A673 (cell line): ENCODE data around the gene GPR3. TPM values are rescaled to one million over a fixed set of nuclear protein-coding genes. Genes with fewer than 3 reads are reported as not detected.
A peak's percentile ranks its signal among the peaks of the same experiment; 100 is the strongest.

ENCODE experiments used
- Bru-seq: library from RNA; stranded (reverse); fragments of 400-500 nt; gene quantifications from one replicate; lab custom pipeline; 2021; lab: Mats Ljungman, UMichigan
- BruChase-seq, 2 experiments: library from RNA; stranded (reverse); fragments of 400-500 nt; gene quantifications; one replicate each; lab custom pipeline; 2021; lab: Mats Ljungman, UMichigan
- BruUV-seq: library from RNA; stranded (reverse); fragments of 400-500 nt; replicated peaks from 2 replicates; lab custom pipeline; 2021; lab: Mats Ljungman, UMichigan
- CTCF ChIA-PET: fragments of 300-600 bp; sonication (Branson Sonifier 250); formaldehyde crosslinking; loops from one replicate; lab custom pipeline; 2022; ENCODE audit warnings: antibody characterized with exemption; lab: Charles Lee
- POLR2A ChIA-PET: fragments of 300-600 bp; sonication (Branson Sonifier 250); formaldehyde crosslinking; loops from one replicate; lab custom pipeline; 2022; ENCODE audit warnings: antibody characterized with exemption; ENCODE audit not compliant: low non-redundant PET; lab: Charles Lee
- DNase-seq: peaks from one replicate; pipeline ENCODE4 v3.0.0-alpha.2; 2015; ENCODE audit warnings: low spot score
- H3K27ac ChIP-seq: fragments of 200-600 bp; sonication (generic); 2 replicates; pipeline ENCODE4 v1.5.1; 2016; ENCODE audit warnings: mixed run types, low read depth, mild to moderate bottlenecking, mixed read lengths, antibody characterized with exemption, low read length; ENCODE audit not compliant: poor library complexity, severe bottlenecking
- H3K27me3 ChIP-seq: fragments of 200-600 bp; sonication (generic); replicated peaks from 2 replicates; pipeline ENCODE4 v1.6.1; 2017; ENCODE audit warnings: mixed run types, low read depth, mild to moderate bottlenecking, mixed read lengths, antibody characterized with exemption, low read length; ENCODE audit not compliant: insufficient read depth, poor library complexity
- H3K36me3 ChIP-seq: fragments of 200-600 bp; sonication (generic); 2 replicates; pipeline ENCODE4 v1.6.1; 2016; ENCODE audit warnings: mixed run types, mild to moderate bottlenecking, mixed read lengths, antibody characterized with exemption, low read length; ENCODE audit not compliant: insufficient read depth, poor library complexity, severe bottlenecking
- H3K4me1 ChIP-seq: fragments of 200-600 bp; sonication (generic); 2 replicates; pipeline ENCODE4 v1.6.1; 2017; ENCODE audit warnings: mixed run types, mild to moderate bottlenecking, mixed read lengths, antibody characterized with exemption, low read length; ENCODE audit not compliant: insufficient read depth, poor library complexity, severe bottlenecking
- H3K4me3 ChIP-seq: fragments of 200-600 bp; sonication (generic); 2 replicates; pipeline ENCODE4 v1.5.1; 2016; ENCODE audit warnings: low read depth, mixed run types, mild to moderate bottlenecking, mixed read lengths, low read length; ENCODE audit not compliant: poor library complexity, severe bottlenecking
- H3K9me3 ChIP-seq: fragments of 200-600 bp; sonication (generic); 2 replicates; pipeline ENCODE4 v1.6.1; 2016; ENCODE audit warnings: mixed run types, low read depth, mild to moderate bottlenecking, mixed read lengths, antibody characterized with exemption, low read length; ENCODE audit not compliant: poor library complexity, severe bottlenecking
- CTCF ChIP-seq: fragments of 300-800, 200-600 bp; sonication (generic); conservative IDR thresholded peaks from 2 replicates; pipeline ENCODE4 v1.5.1; 2017; ENCODE audit warnings: low read depth, mild to moderate bottlenecking, antibody characterized with exemption, low read length, moderate library complexity, mixed read lengths
- EZH2 ChIP-seq: fragments of 200-600 bp; sonication (generic); IDR thresholded peaks from 2 replicates; pipeline ENCODE4 v1.6.1; 2017; ENCODE audit warnings: borderline replicate concordance, low read depth, mild to moderate bottlenecking, mixed read lengths, antibody characterized with exemption, low read length; ENCODE audit not compliant: poor library complexity, severe bottlenecking
- intact Hi-C: fragments of 100-400 bp; cut with micrococcal nuclease; formaldehyde crosslinking; loops from one replicate; pipeline ENCODE4 v1.10.0; 2022; ENCODE audit not compliant: unreplicated experiment
- long read RNA-seq: library from polyadenylated mRNA; stranded (forward); transcript quantifications from one replicate; pipeline ENCODE4 v2.0.0, GENCODE V29; 2022
- total RNA-seq: library from RNA; stranded (reverse); gene quantifications from 2 replicates; pipeline ENCODE4 v1.2.3, GENCODE V29; 2021

The GPR3 gene
- total RNA-seq (3.1 and 4.9 TPM in 2 replicates), Bru-seq, nascent RNA (percentile 47 among the genes with signal in this experiment), BruChase-seq, experiment 1, labeled RNA remaining after a 2-hour chase (percentile 58 among the genes with signal in this experiment), BruChase-seq, experiment 2, labeled RNA remaining after a 6-hour chase (percentile 43 among the genes with signal in this experiment)
- long read RNA-seq, partial matches to known transcripts, result 0 of 3 reads
- long read RNA-seq, other reads (novel, unspliced or antisense), result 1 of 3 reads

GRCh38 chr1:27392096-27392777 is at the start of gene GPR3:
TSS of gene GPR3 (plus strand) at chr1:27392622. CDS start at chr1:27393799, 1,177 bp downstream.
- POLR2A ChIA-PET, result no interaction called here

GRCh38 chr1:27342778-27343638 is 49.4 kb upstream of the GPR3 start:
- Histone ChIP-seq H3K4me1 (peaks cover 12% of the 10 kb centered on the region), H3K27me3 (no peaks in the 10 kb centered on the region), H3K4me3 (no peak overlapping the region), H3K9me3 (no peaks in the 10 kb centered on the region), H3K27ac (no peak overlapping the region), H3K36me3 (no peaks in the 10 kb centered on the region)
- DNase-seq, result no peak
- intact Hi-C loops, result no loop called here
- TF ChIP-seq EZH2 (no peak), CTCF (no peak)
- BruUV-seq, result no TSS peak
- ChIA-PET POLR2A (no interaction called here), CTCF (interaction anchor here (1.7 kb wide), 1 partner anchor 10 kb away, joined by 3 read pairs; no protein-coding TSS in a partner anchor)

More at GRCh38 chr1:27392096-27392777, at the start of gene GPR3:
- Histone ChIP-seq H3K27me3 (no peaks in the 10 kb centered on the region), H3K4me1 (peaks cover 12% of the 10 kb centered on the region), H3K36me3 (no peaks in the 10 kb centered on the region), H3K9me3 (no peaks in the 10 kb centered on the region), H3K4me3 (peak within 1 kb of the TSS; percentile 81), H3K27ac (peak within 1 kb of the TSS; percentile 80)
- CTCF ChIA-PET, result interaction anchor here (0.7 kb wide), 1 partner anchor 27 kb away, joined by 11 read pairs; no protein-coding TSS in a partner anchor
- TF ChIP-seq CTCF, result peak; percentile 82
- no peak for TF ChIP-seq EZH2
- DNase-seq, result peak; percentile 96
- intact Hi-C loops, result loop anchor here (1.0 to 5.0 kb wide), 3 partner anchors 214 to 350 kb away; no protein-coding TSS in a partner anchor
- BruUV-seq, result no TSS peak

GRCh38 chr1:27343639-27344025 is 48.8 kb upstream of the GPR3 start:
- intact Hi-C loops, result no loop called here
- Histone ChIP-seq H3K9me3 (no peaks in the 10 kb centered on the region), H3K36me3 (no peaks in the 10 kb centered on the region), H3K27ac (no peak overlapping the region), H3K4me3 (no peak overlapping the region), H3K4me1 (peaks cover 12% of the 10 kb centered on the region), H3K27me3 (no peaks in the 10 kb centered on the region)
- ChIA-PET CTCF (interaction anchor here (1.7 kb wide), 1 partner anchor 11 kb away, joined by 3 read pairs; no protein-coding TSS in a partner anchor), POLR2A (no interaction called here)
- no peak for TF ChIP-seq CTCF
- TF ChIP-seq EZH2, result no peak
- no TSS peak for BruUV-seq
- DNase-seq, result no peak
